HepG2 (cell line): ENCODE data around the gene CHN2. TPM values are rescaled to one million over a fixed set of nuclear protein-coding genes. Genes with fewer than 3 reads are reported as not detected.

Source experiments
- ATF5 ChIP-seq: sonication (generic); formaldehyde crosslinking; IDR thresholded peaks from 2 replicates; pipeline ENCODE4 v1.4.0; 2020; ENCODE audit warnings: mild to moderate bottlenecking, low read depth, missing genetic modification reagents
- DBP ChIP-seq: sonication (generic); formaldehyde crosslinking; IDR thresholded peaks from 2 replicates; pipeline ENCODE4 v1.4.0; 2020; ENCODE audit warnings: missing genetic modification reagents; ENCODE audit errors: not compliant biosample characterization
- IRX3 ChIP-seq: sonication (generic); formaldehyde crosslinking; IDR thresholded peaks from 2 replicates; pipeline ENCODE4 v1.8.1; 2023; ENCODE audit warnings: mild to moderate bottlenecking, low read depth, missing genetic modification reagents, borderline replicate concordance
- NFE2L1 ChIP-seq: sonication (generic); formaldehyde crosslinking; IDR thresholded peaks from 2 replicates; pipeline ENCODE4 v1.4.0; 2020; ENCODE audit warnings: missing genetic modification reagents, mild to moderate bottlenecking, borderline replicate concordance
- NFYB ChIP-seq: sonication (generic); formaldehyde crosslinking; IDR thresholded peaks from 2 replicates; pipeline ENCODE4 v1.4.0; 2020; ENCODE audit warnings: missing genetic modification reagents
- ONECUT2 ChIP-seq: sonication (generic); formaldehyde crosslinking; IDR thresholded peaks from 2 replicates; pipeline ENCODE4 v1.4.0; 2020; ENCODE audit warnings: missing genetic modification reagents
- PTBP1 ChIP-seq: fragments of 200-400 bp; formaldehyde crosslinking; IDR thresholded peaks from 2 replicates; pipeline ENCODE4 v1.6.1; 2018; ENCODE audit warnings: low read length, low read depth; ENCODE audit not compliant: poor library complexity, severe bottlenecking
- TBL1XR1 ChIP-seq: fragments of 150-350 bp; IDR thresholded peaks from 2 replicates; pipeline ENCODE4 v1.6.1; 2014; ENCODE audit warnings: borderline replicate concordance, low read length; ENCODE audit not compliant: partially characterized antibody
- TBX3 ChIP-seq: fragments of 450-650 bp; IDR thresholded peaks from 2 replicates; pipeline ENCODE4 v1.6.1; 2017; ENCODE audit warnings: antibody characterized with exemption, mild to moderate bottlenecking, inconsistent platforms, borderline replicate concordance
- THYN1 ChIP-seq: sonication (generic); formaldehyde crosslinking; IDR thresholded peaks from 2 replicates; pipeline ENCODE4 v1.8.1; 2023; ENCODE audit warnings: low read depth, mild to moderate bottlenecking, moderate library complexity, missing genetic modification reagents, borderline replicate concordance
- ZBTB40 ChIP-seq, 2 experiments: fragments of 450-650 bp in 1 of 2; sonication (generic) in 1 of 2; formaldehyde crosslinking in 1 of 2; IDR thresholded peaks; 2 replicates each; pipeline versions ENCODE4 v1.6.1 to v1.8.0; 2016 to 2022; ENCODE audit warnings: antibody characterized with exemption in 1 of 2, mild to moderate bottlenecking in 1 of 2, missing genetic modification reagents in 1 of 2
- ZBTB7B ChIP-seq: sonication (generic); formaldehyde crosslinking; IDR thresholded peaks from 2 replicates; pipeline ENCODE4 v1.4.0; 2020; ENCODE audit warnings: missing genetic modification reagents
- ZFP36L2 ChIP-seq: sonication (generic); formaldehyde crosslinking; IDR thresholded peaks from 2 replicates; pipeline ENCODE4 v1.4.0; 2020; ENCODE audit warnings: missing genetic modification reagents
- ZGPAT ChIP-seq: IDR thresholded peaks from 2 replicates; pipeline ENCODE4 v1.6.1; 2016; ENCODE audit warnings: mild to moderate bottlenecking
- ZNF274 ChIP-seq: sonication (generic); formaldehyde crosslinking; IDR thresholded peaks from 2 replicates; pipeline ENCODE4 v1.5.1; 2020; ENCODE audit warnings: mild to moderate bottlenecking, missing genetic modification reagents
- ZNF326 ChIP-seq: sonication (generic); formaldehyde crosslinking; IDR thresholded peaks from 2 replicates; pipeline ENCODE4 v1.4.0; 2020; ENCODE audit warnings: missing genetic modification reagents, borderline replicate concordance
- ZNF83 ChIP-seq: sonication (generic); formaldehyde crosslinking; IDR thresholded peaks from 2 replicates; pipeline ENCODE4 v1.4.0; 2020; ENCODE audit warnings: missing genetic modification reagents, mild to moderate bottlenecking, borderline replicate concordance
- polyA plus RNA-seq, 8 experiments: library from polyadenylated mRNA; depleted of rRNA in 3 of 8; stranded (reverse) in 7 of 8; unstranded in 1 of 8; fragments of >200 nt; fragmentation: Illumina TruSeq in 4 of 8; extraction: Trizol in 4 of 8; gene quantifications; 2 replicates each; pipeline versions ENCODE4 v1.2.1 to v1.2.3, GENCODE V29; 2011 to 2016; ENCODE audit warnings: low read depth in 4 of 8, missing spikeins in 1 of 8, mixed read lengths in 1 of 8; ENCODE audit not compliant: insufficient read depth in 1 of 8
- total RNA-seq, 5 experiments: library from RNA; depleted of rRNA; stranded (reverse); fragments of >200 nt; fragmentation: Illumina TruSeq; extraction: Trizol; gene quantifications; 2 replicates each; pipeline ENCODE4 v1.2.3, GENCODE V29; 2016; ENCODE audit warnings: low read depth in 1 of 5

The CHN2 gene
- total and polyA plus RNA-seq, 2 of the 13 experiments (the other 11 are each of a cell fraction or from before 2014, with no cell fraction given), result 23.5 to 30.5 TPM

GRCh38 chr7:29230871-29231345 lies 36.3 kb downstream of the CHN2 start (continued):
- TF ChIP-seq ZGPAT (CRISPR knock-in tag) (peak; percentile 74), PTBP1 (no peak), ZNF274 (CRISPR knock-in tag) (no peak), ZFP36L2 (no peak), ZBTB7B (peak; percentile 64; the same call in 1 of the 2 replicates), DBP (CRISPR knock-in tag) (no peak), TBL1XR1 (peak; percentile 67), ATF5 (CRISPR knock-in tag) (no peak), NFE2L1 (CRISPR knock-in tag) (no peak), NFYB (CRISPR knock-in tag) (no peak), TBX3 (peak; percentile 27; the same call in 1 of the 2 replicates), ONECUT2 (CRISPR knock-in tag) (no peak), ZBTB40 (IDR thresholded peaks at IDR 0.05) (no peak), ZBTB40 (CRISPR knock-in tag; IDR thresholded peaks at IDR 0.05) (peak; percentile 34; the same call in 1 of the 2 replicates), THYN1 (CRISPR knock-in tag) (no peak), ZNF83 (no peak), ZNF326 (CRISPR knock-in tag) (no peak), IRX3 (CRISPR knock-in tag) (no peak)
